K562 (cell line): Measurements from ENCODE around the gene NSDHL. TPM values are rescaled to one million over a fixed set of nuclear protein-coding genes. Genes with fewer than 3 reads are reported as not detected.

Source experiments
- ATAC-seq: fragments of 200-7000 bp; cut with Tn5 transposase; 3 replicates; pipeline ENCODE4 v1.9.1; 2020; ENCODE audit warnings: moderate library complexity
- BruUV-seq: library from RNA; stranded (reverse); fragments of 400-500 nt; replicated peaks from 2 replicates; lab custom pipeline; 2021; lab: Mats Ljungman, UMichigan
- CTCF ChIA-PET: fragments of 300-600 bp; formaldehyde crosslinking; extraction: SDS; loops from one replicate; lab custom pipeline; 2021; ENCODE audit warnings: low intra/inter-chr PET ratio; lab: Yijun Ruan, JAX
- POLR2A ChIA-PET: fragments of 300-600, 350-650 bp; sonication (Branson Sonifier 250); formaldehyde crosslinking; extraction: SDS; loops from one replicate; lab custom pipeline; 2021; ENCODE audit warnings: antibody characterized with exemption, inconsistent platforms; lab: Yijun Ruan, JAX
- DNase-seq, 4 experiments: peaks; one replicate each; pipeline versions ENCODE4 v3.0.0 to v3.0.0-alpha.2; 2011 to 2018; ENCODE audit warnings: low spot score in 3 of 4, mixed read lengths in 3 of 4; ENCODE audit errors: extremely low read depth in 1 of 4
- FAIRE-seq: peaks from 2 replicates; lab custom pipeline; 2011; peaks lifted over from hg19 to GRCh38; lab: Jason Lieb, UNC
- H2AFZ ChIP-seq: 2 replicates; pipeline ENCODE4 v1.6.0; 2011; ENCODE audit warnings: low read depth, low read length, control low read depth, inconsistent platforms
- H3K27ac ChIP-seq: fragments of 200-600 bp; 3 replicates; pipeline ENCODE4 v1.8.0; 2011; ENCODE audit warnings: low read depth, mild to moderate bottlenecking, control low read depth, inconsistent platforms, low read length, moderate library complexity, mixed read lengths; ENCODE audit errors: extremely low read depth
- H3K27me3 ChIP-seq, 2 experiments: fragments of 300-600 bp in 1 of 2; 2 replicates in 1 of 2; 3 replicates in 1 of 2; pipeline versions ENCODE4 v1.6.0 to v1.8.0; 2011; ENCODE audit warnings: inconsistent platforms in 2 of 2, low read length in 2 of 2, mild to moderate bottlenecking in 1 of 2, mixed read lengths in 1 of 2, moderate library complexity in 1 of 2; ENCODE audit not compliant: control insufficient read depth in 2 of 2, insufficient read depth in 2 of 2
- H3K36me3 ChIP-seq: fragments of 300-600 bp; 3 replicates; pipeline ENCODE4 v1.8.0; 2011; ENCODE audit warnings: mild to moderate bottlenecking, low read length, inconsistent platforms; ENCODE audit not compliant: control insufficient read depth, insufficient read depth
- H3K4me1 ChIP-seq, 2 experiments: fragments of 200-600 bp in 1 of 2; replicated peaks in 1 of 2; 2 replicates in 1 of 2; 3 replicates in 1 of 2; pipeline versions ENCODE4 v1.5.1 to v1.8.0; 2011; ENCODE audit warnings: inconsistent platforms in 2 of 2, low read length in 2 of 2, mild to moderate bottlenecking in 1 of 2, mixed read lengths in 1 of 2, moderate library complexity in 1 of 2; ENCODE audit not compliant: control insufficient read depth in 2 of 2, insufficient read depth in 2 of 2
- H3K4me2 ChIP-seq: 2 replicates; pipeline ENCODE4 v1.6.1; 2011; ENCODE audit warnings: low read length, control low read depth, inconsistent platforms, mixed read lengths; ENCODE audit not compliant: insufficient read depth
- H3K4me3 ChIP-seq: fragments of 200-600 bp; sonication (generic), shearing (Covaris generic); 2 replicates; pipeline ENCODE4 v1.5.1; 2016; ENCODE audit warnings: control low read depth, inconsistent platforms
- H3K79me2 ChIP-seq: fragments of 200-600 bp; 3 replicates; pipeline ENCODE4 v1.8.0; 2011; ENCODE audit warnings: low read length, inconsistent platforms; ENCODE audit not compliant: control insufficient read depth, insufficient read depth
- H3K9ac ChIP-seq, 2 experiments: 2 replicates each; pipeline versions ENCODE4 v1.6.0 to v1.6.1; 2011; ENCODE audit warnings: low read depth in 2 of 2, low read length in 2 of 2, control low read depth in 1 of 2, inconsistent platforms in 1 of 2, mild to moderate bottlenecking in 1 of 2, mixed read lengths in 1 of 2; ENCODE audit not compliant: insufficient read depth in 1 of 2
- H3K9me1 ChIP-seq: one replicate; pipeline ENCODE4 v1.6.0; 2011; ENCODE audit warnings: inconsistent platforms, mild to moderate bottlenecking, low read length, moderate library complexity; ENCODE audit not compliant: control insufficient read depth, insufficient read depth
- H3K9me3 ChIP-seq: replicated peaks from 2 replicates; pipeline ENCODE4 v1.5.1; 2011; ENCODE audit warnings: low read depth, low read length, inconsistent platforms; ENCODE audit not compliant: control insufficient read depth, insufficient read depth
- H4K20me1 ChIP-seq: replicated peaks from 2 replicates; pipeline ENCODE4 v1.6.1; 2011; ENCODE audit warnings: low read length, inconsistent platforms, mixed read lengths; ENCODE audit not compliant: control insufficient read depth, insufficient read depth
- BCOR ChIP-seq: fragments of 450-650 bp; IDR thresholded peaks from 2 replicates; pipeline ENCODE4 v1.6.1; 2016
- C11orf30 ChIP-seq: fragments of 450-650 bp; IDR thresholded peaks from 2 replicates; pipeline ENCODE4 v1.6.1; 2016; ENCODE audit warnings: low read depth, mild to moderate bottlenecking
- CBX5 ChIP-seq: IDR thresholded peaks from 2 replicates; pipeline ENCODE4 v1.6.1; 2014; ENCODE audit warnings: low read depth, borderline replicate concordance
- CHD1 ChIP-seq: fragments of 200-600 bp; sonication (generic); IDR thresholded peaks from one replicate; pipeline ENCODE4 v1.6.1; 2012; ENCODE audit warnings: mild to moderate bottlenecking, moderate library complexity, low read length, inconsistent platforms
- CHD2 ChIP-seq: IDR thresholded peaks from 2 replicates; pipeline ENCODE4 v1.6.1; 2011; ENCODE audit warnings: low read depth, low read length
- HDAC6 ChIP-seq: IDR thresholded peaks from 2 replicates; pipeline ENCODE4 v1.6.1; 2012; ENCODE audit warnings: low read depth, mild to moderate bottlenecking, control low read depth, inconsistent platforms, low read length, moderate library complexity
- HNRNPK ChIP-seq: fragments of 200-400 bp; formaldehyde crosslinking; IDR thresholded peaks from one replicate; pipeline ENCODE4 v1.6.1; 2018; ENCODE audit warnings: mild to moderate bottlenecking, low read depth, low read length; ENCODE audit not compliant: poor library complexity, severe bottlenecking
- MAZ ChIP-seq, 2 experiments: fragments of 450-650 bp in 1 of 2; sonication (generic) in 1 of 2; formaldehyde crosslinking; IDR thresholded peaks in 1 of 2; conservative IDR thresholded peaks in 1 of 2; 2 replicates each; pipeline versions ENCODE4 v1.4.0 to v1.5.0; 2020; ENCODE audit warnings: mild to moderate bottlenecking in 1 of 2, missing genetic modification reagents in 1 of 2
- POLR2AphosphoS2 ChIP-seq: IDR thresholded peaks from 2 replicates; pipeline ENCODE4 v1.6.1; 2012; ENCODE audit warnings: low read length, improper control_type of control experiment
- TEAD2 ChIP-seq: fragments of 450-650 bp; IDR thresholded peaks from 2 replicates; pipeline ENCODE4 v1.6.1; 2016; ENCODE audit warnings: missing genetic modification characterization, control low read depth, missing compliant biosample characterization
- WGBS: fragments of 100-300 bp; shearing (Covaris generic); methylation state at CpG from one replicate; pipeline ENCODE4 v1.1.6; 2016; ENCODE audit warnings: low coverage, mixed read lengths; ENCODE audit not compliant: insufficient coverage; ENCODE audit errors: missing lambda C conversion rate; 5-methylcytosine and 5-hydroxymethylcytosine counted together
- in situ Hi-C: fragments of 300-500 bp; cut with MboI; formaldehyde crosslinking; loops from 4 replicates; pipeline ENCODE4 v1.15.0; 2018; ENCODE audit warnings: inconsistent platforms, mixed read lengths
- intact Hi-C: fragments of 100-400 bp; cut with micrococcal nuclease; formaldehyde crosslinking; loops from 2 replicates; pipeline ENCODE4 v1.14.2; 2022
- polyA plus RNA-seq, 8 experiments: library from polyadenylated mRNA; depleted of rRNA in 4 of 8; stranded (reverse) in 5 of 8; unstranded in 3 of 8; fragments of >200 nt; fragmentation: Nextera tagmentation in 2 of 8; fragmentation: Illumina TruSeq in 1 of 8; extraction: Ambion mirVana in 2 of 8; extraction: Trizol in 1 of 8; gene quantifications; 2 replicates each; pipeline versions ENCODE4 v1.2.1 to v1.2.3, GENCODE V29; 2011 to 2014; ENCODE audit warnings: inconsistent platforms in 1 of 8, missing spikeins in 1 of 8
- total RNA-seq, 7 experiments: library from RNA; depleted of rRNA in 6 of 7; stranded (reverse); fragments of >200 nt in 6 of 7; fragmentation: Illumina TruSeq in 2 of 7; extraction: Trizol in 2 of 7; gene quantifications; 2 replicates each; pipeline versions ENCODE4 v1.2.1 to v1.2.3, GENCODE V29; 2011 to 2021; ENCODE audit warnings: low replicate concordance in 1 of 7
- TF ChIP-seq, protein P1 (sequence below): fragments of 250-450 bp; sonication (Bioruptor Pico); IDR thresholded peaks from 2 replicates; pipeline ENCODE4 v1.9.0; 2021; ENCODE audit warnings: mild to moderate bottlenecking, inconsistent platforms
- TF ChIP-seq, protein P2 (sequence below): fragments of 450-650 bp; IDR thresholded peaks from 2 replicates; pipeline ENCODE4 v1.6.1; 2017; ENCODE audit warnings: antibody characterized with exemption
- TF ChIP-seq, protein P3 (sequence below), 2 experiments: fragments of 450-650 bp; IDR thresholded peaks; 2 replicates each; pipeline ENCODE4 v1.6.1; 2016

Gene NSDHL
- total and polyA plus RNA-seq, 9 of the 15 experiments (the other 6 are each of a cell fraction or from before 2014, with no cell fraction given): 22.5 to 63.4 (median 40.8) TPM

DNA sequence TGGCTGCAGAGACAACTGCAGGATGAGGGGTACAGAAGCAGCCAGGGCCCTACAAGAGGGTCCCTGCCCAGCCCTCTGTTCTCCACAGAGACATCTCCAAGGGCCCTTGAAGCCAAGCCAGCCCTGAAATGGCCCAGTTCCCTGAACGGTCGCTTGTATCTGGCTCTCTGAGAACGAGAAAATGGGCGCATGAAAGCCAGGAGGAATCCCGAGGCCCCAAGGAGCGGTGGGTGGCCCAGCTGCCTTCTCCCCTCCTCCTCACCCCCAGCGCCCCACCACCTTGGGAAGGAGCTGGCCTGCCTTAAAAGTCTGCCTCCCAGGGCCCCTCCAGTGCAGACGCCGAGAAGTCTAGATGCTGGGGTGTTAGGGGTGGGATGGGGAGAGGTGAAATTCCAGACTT lies 72.7 kb downstream of the NSDHL start:
- intact Hi-C loops: no loop called here

More for the DNA sequence above, 72.7 kb downstream of the NSDHL start:
- POLR2A ChIA-PET: interaction anchor here (0.6 kb wide), 1 partner anchor 245 kb away, joined by 4 read pairs; no protein-coding TSS in a partner anchor
- ATAC-seq (no peak), DNase-seq (no peak)
- peaks cover 3% of the 10 kb centered on the region for H3K9me1 ChIP-seq
- H4K20me1 ChIP-seq: peaks cover 7% of the 10 kb centered on the region
- no peak overlapping the region for H3K4me2 ChIP-seq
- CTCF ChIA-PET: interaction anchor here (0.6 kb wide), 1 partner anchor 56 kb away, joined by 3 read pairs; no protein-coding TSS in a partner anchor
- H3K27me3 ChIP-seq: peaks cover 23 to 76% of the 10 kb centered on the region in 2 experiments; a peak in 4 of 5 replicates
- no peak overlapping the region for H3K4me3 ChIP-seq
- in situ Hi-C loops: no loop called here
- H3K79me2 ChIP-seq: no peaks in the 10 kb centered on the region
- TF ChIP-seq, protein P1, sequence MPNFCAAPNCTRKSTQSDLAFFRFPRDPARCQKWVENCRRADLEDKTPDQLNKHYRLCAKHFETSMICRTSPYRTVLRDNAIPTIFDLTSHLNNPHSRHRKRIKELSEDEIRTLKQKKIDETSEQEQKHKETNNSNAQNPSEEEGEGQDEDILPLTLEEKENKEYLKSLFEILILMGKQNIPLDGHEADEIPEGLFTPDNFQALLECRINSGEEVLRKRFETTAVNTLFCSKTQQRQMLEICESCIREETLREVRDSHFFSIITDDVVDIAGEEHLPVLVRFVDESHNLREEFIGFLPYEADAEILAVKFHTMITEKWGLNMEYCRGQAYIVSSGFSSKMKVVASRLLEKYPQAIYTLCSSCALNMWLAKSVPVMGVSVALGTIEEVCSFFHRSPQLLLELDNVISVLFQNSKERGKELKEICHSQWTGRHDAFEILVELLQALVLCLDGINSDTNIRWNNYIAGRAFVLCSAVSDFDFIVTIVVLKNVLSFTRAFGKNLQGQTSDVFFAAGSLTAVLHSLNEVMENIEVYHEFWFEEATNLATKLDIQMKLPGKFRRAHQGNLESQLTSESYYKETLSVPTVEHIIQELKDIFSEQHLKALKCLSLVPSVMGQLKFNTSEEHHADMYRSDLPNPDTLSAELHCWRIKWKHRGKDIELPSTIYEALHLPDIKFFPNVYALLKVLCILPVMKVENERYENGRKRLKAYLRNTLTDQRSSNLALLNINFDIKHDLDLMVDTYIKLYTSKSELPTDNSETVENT (CRISPR knock-in tag): no peak
- TF ChIP-seq BCOR (no peak), TEAD2 (tag) (no peak), CBX5 (no peak), CHD2 (no peak), MAZ (CRISPR knock-in tag; conservative IDR thresholded peaks at IDR 0.05 in 1 of 2, IDR thresholded peaks at IDR 0.05 in 1 of 2) (no peak), CHD1 (no peak), C11orf30 (no peak), HDAC6 (no peak), HNRNPK (no peak), POLR2AphosphoS2 (no peak)
- TF ChIP-seq, protein P2, sequence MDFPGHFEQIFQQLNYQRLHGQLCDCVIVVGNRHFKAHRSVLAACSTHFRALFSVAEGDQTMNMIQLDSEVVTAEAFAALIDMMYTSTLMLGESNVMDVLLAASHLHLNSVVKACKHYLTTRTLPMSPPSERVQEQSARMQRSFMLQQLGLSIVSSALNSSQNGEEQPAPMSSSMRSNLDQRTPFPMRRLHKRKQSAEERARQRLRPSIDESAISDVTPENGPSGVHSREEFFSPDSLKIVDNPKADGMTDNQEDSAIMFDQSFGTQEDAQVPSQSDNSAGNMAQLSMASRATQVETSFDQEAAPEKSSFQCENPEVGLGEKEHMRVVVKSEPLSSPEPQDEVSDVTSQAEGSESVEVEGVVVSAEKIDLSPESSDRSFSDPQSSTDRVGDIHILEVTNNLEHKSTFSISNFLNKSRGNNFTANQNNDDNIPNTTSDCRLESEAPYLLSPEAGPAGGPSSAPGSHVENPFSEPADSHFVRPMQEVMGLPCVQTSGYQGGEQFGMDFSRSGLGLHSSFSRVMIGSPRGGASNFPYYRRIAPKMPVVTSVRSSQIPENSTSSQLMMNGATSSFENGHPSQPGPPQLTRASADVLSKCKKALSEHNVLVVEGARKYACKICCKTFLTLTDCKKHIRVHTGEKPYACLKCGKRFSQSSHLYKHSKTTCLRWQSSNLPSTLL: no peak
- TF ChIP-seq, protein P3, sequence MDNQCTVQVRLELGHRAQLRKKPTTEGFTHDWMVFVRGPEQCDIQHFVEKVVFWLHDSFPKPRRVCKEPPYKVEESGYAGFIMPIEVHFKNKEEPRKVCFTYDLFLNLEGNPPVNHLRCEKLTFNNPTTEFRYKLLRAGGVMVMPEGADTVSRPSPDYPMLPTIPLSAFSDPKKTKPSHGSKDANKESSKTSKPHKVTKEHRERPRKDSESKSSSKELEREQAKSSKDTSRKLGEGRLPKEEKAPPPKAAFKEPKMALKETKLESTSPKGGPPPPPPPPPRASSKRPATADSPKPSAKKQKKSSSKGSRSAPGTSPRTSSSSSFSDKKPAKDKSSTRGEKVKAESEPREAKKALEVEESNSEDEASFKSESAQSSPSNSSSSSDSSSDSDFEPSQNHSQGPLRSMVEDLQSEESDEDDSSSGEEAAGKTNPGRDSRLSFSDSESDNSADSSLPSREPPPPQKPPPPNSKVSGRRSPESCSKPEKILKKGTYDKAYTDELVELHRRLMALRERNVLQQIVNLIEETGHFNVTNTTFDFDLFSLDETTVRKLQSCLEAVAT (IDR thresholded peaks at IDR 0.05): no peak
- TF ChIP-seq, all 486 proteins: peak for 0
- no peak for FAIRE-seq
- no peaks in the 10 kb centered on the region for H3K36me3 ChIP-seq
- H3K27ac ChIP-seq: no peak overlapping the region
- H3K9me3 ChIP-seq: no peaks in the 10 kb centered on the region
- H3K4me1 ChIP-seq: peaks cover 0 to 9% of the 10 kb centered on the region in 2 experiments; a peak in 3 of 5 replicates
- no TSS peak for BruUV-seq
- H3K9ac ChIP-seq: no peak overlapping the region
- 3% methylated on average over 4 of the region's 9 CpGs for WGBS
- H2AFZ ChIP-seq: no peak overlapping the region
